Sigmoid colon (tissue), 7 donors: ENCODE measurements around the gene KCNA1. TPM values are rescaled to one million over a fixed set of nuclear protein-coding genes. Genes with fewer than 3 reads are reported as not detected.

Experiments
- DNase-seq: peaks from one replicate; pipeline ENCODE4 v3.0.0-alpha.2; 2019
- H3K27ac ChIP-seq, 4 donors: fragments of 200-600 bp; sonication (generic); one replicate each; pipeline ENCODE4 v1.5.1; 2016 to 2019; ENCODE audit warnings: mild to moderate bottlenecking in 1 of 4
- H3K27me3 ChIP-seq, 3 donors: fragments of 200-600 bp; sonication (generic); one replicate each; pipeline ENCODE4 v1.5.1; 2019; ENCODE audit warnings: mild to moderate bottlenecking in 1 of 3
- H3K36me3 ChIP-seq, 4 donors: fragments of 200-600 bp; sonication (generic); one replicate each; pipeline ENCODE4 v1.5.1; 2016 to 2019
- H3K4me1 ChIP-seq, 4 donors: fragments of 200-600 bp; sonication (generic); one replicate each; pipeline ENCODE4 v1.5.1; 2017 to 2019
- H3K4me3 ChIP-seq, 4 donors: fragments of 200-600 bp; sonication (generic); one replicate each; pipeline ENCODE4 v1.5.1; 2017 to 2019; ENCODE audit warnings: mild to moderate bottlenecking in 2 of 4, moderate library complexity in 1 of 4
- H3K9me3 ChIP-seq, 4 donors: fragments of 200-600 bp in 3 of 4; sonication (generic) in 3 of 4; one replicate each; pipeline versions ENCODE4 v1.5.1 to v1.6.1; 2013 to 2019
- CTCF ChIP-seq, 4 experiments: fragments of 450-650 bp in 3 of 4; fragments of 200-600 bp in 1 of 4; IDR thresholded peaks; one replicate each; pipeline ENCODE4 v1.5.1; 2016 to 2019; ENCODE audit warnings: antibody characterized with exemption in 4 of 4, mild to moderate bottlenecking in 3 of 4, moderate library complexity in 2 of 4
- EP300 ChIP-seq, 4 donors: sonication (generic); formaldehyde crosslinking; IDR thresholded peaks; one replicate each; pipeline ENCODE4 v1.6.1; 2017; ENCODE audit warnings: antibody characterized with exemption in 4 of 4
- POLR2A ChIP-seq, 2 donors: fragments of 450-650 bp; IDR thresholded peaks; one replicate each; pipeline ENCODE4 v1.6.1; 2016; ENCODE audit warnings: antibody characterized with exemption in 2 of 2, mild to moderate bottlenecking in 2 of 2, moderate library complexity in 2 of 2
- POLR2AphosphoS5 ChIP-seq, 4 donors: sonication (generic); formaldehyde crosslinking; IDR thresholded peaks; one replicate each; pipeline ENCODE4 v1.6.1; 2017; ENCODE audit warnings: antibody characterized with exemption in 4 of 4
- WGBS, 2 donors: extraction: QIAGEN DNeasy Blood & Tissue Kit; methylation state at CpG; one replicate each; pipeline ENCODE4 v1.1.7; 2013; 5-methylcytosine and 5-hydroxymethylcytosine counted together
- intact Hi-C: fragments of 100-400 bp; cut with DNase I; formaldehyde crosslinking; loops from one replicate; pipeline ENCODE4 v1.15.1; 2023
- polyA plus RNA-seq, 3 donors: library from polyadenylated mRNA; stranded (reverse); fragments of 200-250 nt; gene quantifications; one replicate each; pipeline ENCODE4 v1.2.3, GENCODE V29; 2013
- total RNA-seq, 4 donors: library from RNA; depleted of rRNA; stranded (reverse); fragments of >200 nt; gene quantifications; one replicate each; pipeline ENCODE4 v1.1.0, GENCODE V29; 2016
- donor health status: healthy with polysubstance abuse.
- donor health status: Bipolar disorder and iron deficiency.
- donor health status: healthy.

The KCNA1 gene
- total and polyA plus RNA-seq, 7 donors: 0.07 to 3.8 (median 2.4) TPM; not detected in 2

- Histone ChIP-seq H3K4me1 (peaks cover 0 to 30% (median 18%) of the 10 kb centered on the region in 4 donors), H3K27me3 (no peaks in the 10 kb centered on the region), H3K36me3 (no peaks in the 10 kb centered on the region), H3K9me3 (no peaks in the 10 kb centered on the region), H3K27ac (peak overlapping the region in 1 of 4 donors; percentile 34), H3K4me3 (no peak overlapping the region)
- no peak for TF ChIP-seq CTCF (IDR thresholded peaks at IDR 0.05)
- no peak for TF ChIP-seq EP300 (IDR thresholded peaks at IDR 0.05)
- no peak for TF ChIP-seq POLR2AphosphoS5 (IDR thresholded peaks at IDR 0.05)
- no peak for TF ChIP-seq POLR2A (IDR thresholded peaks at IDR 0.05)
- no peak for DNase-seq
- 25 to 47% methylated on average over 2 of the region's 2 CpGs for WGBS, 2 donors
- intact Hi-C loops: no loop called here
Observed at GRCh38 chr12:4956054-4956453, 46.3 kb downstream of the KCNA1 start.

- WGBS, 2 donors: 84 to 85% methylated on average over 11 of the region's 11 CpGs
- no peak for TF ChIP-seq CTCF (IDR thresholded peaks at IDR 0.05)
- H3K27me3 ChIP-seq: no peaks in the 10 kb centered on the region
- no peak overlapping the region for H3K27ac ChIP-seq
- no peaks in the 10 kb centered on the region for H3K9me3 ChIP-seq
- no peak overlapping the region for H3K4me3 ChIP-seq
- intact Hi-C loops: no loop called here
- peaks cover 0 to 31% (median 18%) of the 10 kb centered on the region in 4 donors for H3K4me1 ChIP-seq
- H3K36me3 ChIP-seq: no peaks in the 10 kb centered on the region
- DNase-seq: no peak
Observed at GRCh38 chr12:4956968-4957367, 47.3 kb downstream of the KCNA1 start.

GRCh38 chr12:4957761-4958160 is 48.1 kb downstream of the KCNA1 start:
- no peak overlapping the region for H3K27ac ChIP-seq
- peaks cover 0 to 31% (median 18%) of the 10 kb centered on the region in 4 donors for H3K4me1 ChIP-seq
- no peak for DNase-seq
- WGBS, 2 donors: 68 to 76% methylated on average over 5 of the region's 5 CpGs
- no peaks in the 10 kb centered on the region for H3K27me3 ChIP-seq
- no peak for TF ChIP-seq CTCF (IDR thresholded peaks at IDR 0.05)
- no peak for TF ChIP-seq POLR2AphosphoS5 (IDR thresholded peaks at IDR 0.05)
- TF ChIP-seq EP300 (IDR thresholded peaks at IDR 0.05): no peak
- TF ChIP-seq POLR2A (IDR thresholded peaks at IDR 0.05): no peak
- intact Hi-C loops: no loop called here
- H3K9me3 ChIP-seq: no peaks in the 10 kb centered on the region
- no peak overlapping the region for H3K4me3 ChIP-seq
- no peaks in the 10 kb centered on the region for H3K36me3 ChIP-seq

- no peak for TF ChIP-seq EP300 (IDR thresholded peaks at IDR 0.05)
- TF ChIP-seq CTCF (IDR thresholded peaks at IDR 0.05): no peak
- no peak for TF ChIP-seq POLR2A (IDR thresholded peaks at IDR 0.05)
- no peak for TF ChIP-seq POLR2AphosphoS5 (IDR thresholded peaks at IDR 0.05)
- H3K36me3 ChIP-seq: no peaks in the 10 kb centered on the region
- H3K27ac ChIP-seq: peak overlapping the region in 1 of 4 donors; percentile 70
- 78 to 83% methylated on average over 6 of the region's 6 CpGs for WGBS, 2 donors
- intact Hi-C loops: no loop called here
- H3K9me3 ChIP-seq: no peaks in the 10 kb centered on the region
- peaks cover 0 to 31% (median 18%) of the 10 kb centered on the region in 4 donors for H3K4me1 ChIP-seq
- no peak for DNase-seq
- no peak overlapping the region for H3K4me3 ChIP-seq
- H3K27me3 ChIP-seq: no peaks in the 10 kb centered on the region
Observed at GRCh38 chr12:4958697-4959375, 49.1 kb downstream of the KCNA1 start.

- WGBS, 2 donors: 78 to 83% methylated on average over 4 of the region's 4 CpGs
- TF ChIP-seq EP300 (IDR thresholded peaks at IDR 0.05) (no peak), POLR2A (IDR thresholded peaks at IDR 0.05) (no peak), CTCF (IDR thresholded peaks at IDR 0.05) (no peak), POLR2AphosphoS5 (IDR thresholded peaks at IDR 0.05) (no peak)
- Histone ChIP-seq H3K4me3 (peak overlapping the region in 1 of 4 donors; percentile 30), H3K36me3 (no peaks in the 10 kb centered on the region), H3K9me3 (no peaks in the 10 kb centered on the region), H3K27ac (peak overlapping the region in 3 of 4 donors; percentile 63 to 72 (median 70)), H3K4me1 (peaks cover 0 to 31% (median 18%) of the 10 kb centered on the region in 4 donors), H3K27me3 (no peaks in the 10 kb centered on the region)
- DNase-seq: no peak
- intact Hi-C loops: no loop called here
Observed at GRCh38 chr12:4959381-4959780, 49.7 kb downstream of the KCNA1 start.
